ENCODE data around the gene DCDC1. TPM values are rescaled to one million over a fixed set of nuclear protein-coding genes. Genes with fewer than 3 reads are reported as not detected.

Gene DCDC1
- total RNA-seq, 1 experiment from 2014 or later: 0.58 TPM

DNA sequence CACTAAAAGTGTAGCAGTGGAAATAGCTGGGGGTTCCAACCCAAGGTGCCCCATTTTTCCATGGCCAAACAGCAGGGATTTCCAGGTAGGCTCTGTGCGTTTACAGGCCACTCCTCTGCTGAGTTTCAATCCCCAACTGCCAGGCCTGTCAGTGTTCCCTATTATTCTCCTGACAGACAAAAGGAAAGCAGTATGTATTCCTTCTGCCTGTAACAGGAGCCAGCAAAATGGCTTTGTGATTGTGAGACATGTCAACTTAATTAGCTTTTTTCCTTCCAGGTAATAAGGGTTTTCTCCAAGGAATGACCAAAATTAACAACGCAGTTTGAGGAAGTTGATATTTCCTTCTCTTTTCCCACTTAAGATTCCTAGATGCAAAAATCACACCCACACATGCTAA is 506.3 kb downstream of the DCDC1 start:
- DNase-seq (ENCODE audit: low spot score): no peak
- Histone ChIP-seq H3K4me1 (ENCODE audit: insufficient read depth, low read length, poor library complexity, severe bottlenecking) (peaks cover 23% of the 10 kb centered on the region), H3K36me3 (ENCODE audit: insufficient read depth, low read length, poor library complexity, severe bottlenecking) (no peaks in the 10 kb centered on the region), H3K4me3 (ENCODE audit: low read depth, low read length, poor library complexity, severe bottlenecking) (no peak overlapping the region), H3K27ac (ENCODE audit: low read depth, low read length, poor library complexity, severe bottlenecking) (no peak overlapping the region), H3K27me3 (replicated peaks; ENCODE audit: insufficient read depth, low read depth, low read length, poor library complexity) (no peaks in the 10 kb centered on the region), H3K9me3 (ENCODE audit: low read depth, low read length, poor library complexity, severe bottlenecking) (no peaks in the 10 kb centered on the region)
- POLR2A ChIA-PET (ENCODE audit: low non-redundant PET): interaction anchor here (0.7 kb wide), 1 partner anchor 567 kb away, joined by 3 read pairs; no protein-coding TSS in a partner anchor
- TF ChIP-seq CTCF (conservative IDR thresholded peaks at IDR 0.05; ENCODE audit: low read depth, low read length) (no peak), EZH2 (IDR thresholded peaks at IDR 0.05; ENCODE audit: borderline replicate concordance, low read depth, low read length, poor library complexity, severe bottlenecking) (no peak)
- BruUV-seq (replicated peaks): no TSS peak
- intact Hi-C loops (cut with micrococcal nuclease; ENCODE audit: unreplicated experiment): no loop called here
- CTCF ChIA-PET: no interaction called here

- H3K27me3 ChIP-seq (replicated peaks; ENCODE audit: insufficient read depth, low read depth, low read length, poor library complexity): no peaks in the 10 kb centered on the region
- H3K4me3 ChIP-seq (ENCODE audit: low read depth, low read length, poor library complexity, severe bottlenecking): no peak overlapping the region
- POLR2A ChIA-PET (ENCODE audit: low non-redundant PET): interaction anchor here (0.6 kb wide), 1 partner anchor 1371 kb away, joined by 3 read pairs; no protein-coding TSS in a partner anchor
- peaks cover 23% of the 10 kb centered on the region for H3K4me1 ChIP-seq (ENCODE audit: insufficient read depth, low read length, poor library complexity, severe bottlenecking)
- no peak for DNase-seq (ENCODE audit: low spot score)
- H3K27ac ChIP-seq (ENCODE audit: low read depth, low read length, poor library complexity, severe bottlenecking): no peak overlapping the region
- no peaks in the 10 kb centered on the region for H3K36me3 ChIP-seq (ENCODE audit: insufficient read depth, low read length, poor library complexity, severe bottlenecking)
- no peak for TF ChIP-seq CTCF (conservative IDR thresholded peaks at IDR 0.05; ENCODE audit: low read depth, low read length)
- no peak for TF ChIP-seq EZH2 (IDR thresholded peaks at IDR 0.05; ENCODE audit: borderline replicate concordance, low read depth, low read length, poor library complexity, severe bottlenecking)
- BruUV-seq (replicated peaks): no TSS peak
- intact Hi-C loops (cut with micrococcal nuclease; ENCODE audit: unreplicated experiment): no loop called here
- no peaks in the 10 kb centered on the region for H3K9me3 ChIP-seq (ENCODE audit: low read depth, low read length, poor library complexity, severe bottlenecking)
- CTCF ChIA-PET: interaction anchor here (0.7 kb wide), 1 partner anchor 12 kb away, joined by 9 read pairs; no protein-coding TSS in a partner anchor
Observed at GRCh38 chr11:30861531-30861930, 508.0 kb downstream of the DCDC1 start.

- intact Hi-C loops (cut with micrococcal nuclease; ENCODE audit: unreplicated experiment): no loop called here
- Histone ChIP-seq H3K4me1 (ENCODE audit: insufficient read depth, low read length, poor library complexity, severe bottlenecking) (peaks cover 23% of the 10 kb centered on the region), H3K27ac (ENCODE audit: low read depth, low read length, poor library complexity, severe bottlenecking) (no peak overlapping the region), H3K27me3 (replicated peaks; ENCODE audit: insufficient read depth, low read depth, low read length, poor library complexity) (no peaks in the 10 kb centered on the region), H3K36me3 (ENCODE audit: insufficient read depth, low read length, poor library complexity, severe bottlenecking) (no peaks in the 10 kb centered on the region), H3K9me3 (ENCODE audit: low read depth, low read length, poor library complexity, severe bottlenecking) (no peaks in the 10 kb centered on the region), H3K4me3 (ENCODE audit: low read depth, low read length, poor library complexity, severe bottlenecking) (no peak overlapping the region)
- ChIA-PET POLR2A (ENCODE audit: low non-redundant PET) (interaction anchor here (0.7 kb wide), 1 partner anchor 49 kb away, joined by 10 read pairs; no protein-coding TSS in a partner anchor), CTCF (interaction anchor here (0.7 kb wide), 1 partner anchor 13 kb away, joined by 9 read pairs; no protein-coding TSS in a partner anchor)
- no peak for TF ChIP-seq CTCF (conservative IDR thresholded peaks at IDR 0.05; ENCODE audit: low read depth, low read length)
- TF ChIP-seq EZH2 (IDR thresholded peaks at IDR 0.05; ENCODE audit: borderline replicate concordance, low read depth, low read length, poor library complexity, severe bottlenecking): no peak
- BruUV-seq (replicated peaks): no TSS peak
- DNase-seq (ENCODE audit: low spot score): peak; percentile 33
Observed at GRCh38 chr11:30861064-30861463, 508.5 kb downstream of the DCDC1 start.

Measured in A673 (cell line).